Trophoblast cell (in vitro differentiated cells and primary cell): ENCODE measurements around the gene PHETA1.

Experiments
- DNase-seq, 2 donors: peaks; one replicate each; pipeline ENCODE4 v3.0.0-alpha.2; 2016
- H2AFZ ChIP-seq: 2 replicates; pipeline ENCODE4 v1.6.1; 2013; ENCODE audit warnings: low read length, moderate library complexity, mild to moderate bottlenecking; ENCODE audit not compliant: insufficient read depth, poor library complexity
- H2AK5ac ChIP-seq: 2 replicates; pipeline ENCODE4 v1.6.1; 2013; ENCODE audit warnings: mild to moderate bottlenecking, low read length
- H2BK120ac ChIP-seq: 2 replicates; pipeline ENCODE4 v1.6.1; 2013; ENCODE audit warnings: low read length, mild to moderate bottlenecking, moderate library complexity; ENCODE audit not compliant: insufficient read depth, poor library complexity
- H2BK12ac ChIP-seq: 2 replicates; pipeline ENCODE4 v1.6.1; 2013; ENCODE audit warnings: mild to moderate bottlenecking, low read length, moderate library complexity
- H2BK5ac ChIP-seq: 2 replicates; pipeline ENCODE4 v1.6.1; 2013; ENCODE audit warnings: low read length, low read depth, moderate library complexity, mild to moderate bottlenecking; ENCODE audit not compliant: poor library complexity
- H3K14ac ChIP-seq: 2 replicates; pipeline ENCODE4 v1.6.1; 2013; ENCODE audit warnings: mild to moderate bottlenecking, low read length
- H3K18ac ChIP-seq: 2 replicates; pipeline ENCODE4 v1.6.1; 2013; ENCODE audit warnings: mild to moderate bottlenecking, low read length
- H3K23ac ChIP-seq: 2 replicates; pipeline ENCODE4 v1.6.1; 2013; ENCODE audit warnings: low read length
- H3K27ac ChIP-seq: 2 replicates; pipeline ENCODE4 v1.5.1; 2013; ENCODE audit warnings: low read depth, mild to moderate bottlenecking, inconsistent platforms, low read length, moderate library complexity
- H3K27me3 ChIP-seq: 2 replicates; pipeline ENCODE4 v1.6.1; 2013; ENCODE audit warnings: inconsistent platforms, mild to moderate bottlenecking, low read length, moderate library complexity; ENCODE audit not compliant: insufficient read depth
- H3K36me3 ChIP-seq, 2 experiments: 1 replicate in 1 of 2; 2 replicates in 1 of 2; pipeline ENCODE4 v1.6.1; 2013; ENCODE audit warnings: low read length in 2 of 2, mild to moderate bottlenecking in 2 of 2, moderate library complexity in 1 of 2; ENCODE audit not compliant: insufficient read depth in 2 of 2, control insufficient read depth in 1 of 2
- H3K4ac ChIP-seq: 2 replicates; pipeline ENCODE4 v1.6.1; 2013; ENCODE audit warnings: low read depth, mild to moderate bottlenecking, low read length, moderate library complexity
- H3K4me1 ChIP-seq, 2 experiments: 1 replicate in 1 of 2; 2 replicates in 1 of 2; pipeline ENCODE4 v1.6.1; 2013; ENCODE audit warnings: low read length in 2 of 2, mild to moderate bottlenecking in 2 of 2, moderate library complexity in 1 of 2; ENCODE audit not compliant: insufficient read depth in 2 of 2, control insufficient read depth in 1 of 2
- H3K4me2 ChIP-seq: 2 replicates; pipeline ENCODE4 v1.6.1; 2013; ENCODE audit warnings: inconsistent platforms, mild to moderate bottlenecking, low read length, moderate library complexity
- H3K4me3 ChIP-seq: 2 replicates; pipeline ENCODE4 v1.5.1; 2013; ENCODE audit warnings: mild to moderate bottlenecking, low read depth, low read length, inconsistent platforms
- H3K79me1 ChIP-seq: one replicate; pipeline ENCODE4 v1.6.1; 2013; ENCODE audit warnings: low read length
- H3K79me2 ChIP-seq: 2 replicates; pipeline ENCODE4 v1.6.1; 2013; ENCODE audit warnings: low read length, mild to moderate bottlenecking; ENCODE audit not compliant: control insufficient read depth, insufficient read depth, poor library complexity
- H3K9ac ChIP-seq: 2 replicates; pipeline ENCODE4 v1.6.1; 2013; ENCODE audit warnings: mild to moderate bottlenecking, low read length
- H3K9me3 ChIP-seq: 2 replicates; pipeline ENCODE4 v1.6.1; 2013; ENCODE audit warnings: low read depth, mild to moderate bottlenecking, control low read depth, inconsistent platforms, low read length; ENCODE audit not compliant: insufficient read depth
- H4K12ac ChIP-seq: 2 replicates; pipeline ENCODE4 v1.6.1; 2013; ENCODE audit warnings: low read depth, mild to moderate bottlenecking, low read length, moderate library complexity
- H4K8ac ChIP-seq: 2 replicates; pipeline ENCODE4 v1.6.1; 2013; ENCODE audit warnings: low read depth, mild to moderate bottlenecking, low read length, moderate library complexity
- H4K91ac ChIP-seq: one replicate; pipeline ENCODE4 v1.6.1; 2013; ENCODE audit warnings: low read depth, mild to moderate bottlenecking, low read length, moderate library complexity
- whole genome bisulfite sequencing: extraction: QIAGEN DNeasy Blood & Tissue Kit; methylation state at CpG from one replicate; pipeline ENCODE4 v1.1.7; 2013; ENCODE audit warnings: missing lambda C conversion rate; ENCODE audit not compliant: insufficient read length, insufficient coverage; ENCODE audit errors: extremely low coverage; 5-methylcytosine and 5-hydroxymethylcytosine counted together

The PHETA1 gene

DNA sequence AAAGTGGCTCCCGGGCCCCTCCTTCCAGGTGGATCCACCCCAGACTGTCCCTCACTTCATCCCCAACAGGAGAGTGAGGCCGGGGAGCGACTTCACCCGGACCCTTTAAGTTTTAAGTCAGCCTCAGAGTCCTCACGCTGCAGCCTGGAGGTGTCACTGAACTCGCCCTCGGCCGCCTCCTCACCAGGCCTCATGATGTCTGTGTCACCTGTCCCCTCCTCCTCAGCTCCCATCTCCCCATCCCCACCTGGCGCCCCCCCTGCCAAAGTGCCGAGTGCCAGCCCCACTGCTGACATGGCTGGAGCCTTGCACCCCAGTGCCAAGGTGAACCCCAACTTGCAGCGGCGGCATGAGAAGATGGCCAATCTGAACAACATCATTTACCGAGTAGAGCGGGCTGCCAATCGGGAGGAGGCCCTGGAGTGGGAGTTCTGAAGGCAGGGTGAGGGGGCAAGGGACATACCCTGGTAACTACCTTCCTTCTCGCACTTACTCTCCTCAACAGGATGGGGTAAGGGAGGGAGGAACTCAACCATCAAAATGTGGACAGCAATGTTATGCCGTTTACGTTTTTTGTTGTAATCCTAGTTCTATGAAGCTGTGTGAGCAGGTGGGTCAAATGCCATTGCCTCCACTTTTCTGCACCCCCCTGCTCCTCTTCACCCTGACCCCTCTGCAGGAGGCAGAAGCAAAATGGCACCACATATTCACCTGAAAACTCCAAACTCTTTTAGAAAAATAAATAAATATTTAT is 20.8 kb downstream of the PHETA1 start:
- no peaks in the 10 kb centered on the region for H3K36me3 ChIP-seq
- H2AK5ac ChIP-seq: no peak overlapping the region
- no peak overlapping the region for H3K18ac ChIP-seq
- no peak overlapping the region for H3K9ac ChIP-seq
- no peak overlapping the region for H4K91ac ChIP-seq
- H3K4ac ChIP-seq: no peak overlapping the region
- no peak overlapping the region for H4K8ac ChIP-seq
- no peak overlapping the region for H2BK5ac ChIP-seq
- H2AFZ ChIP-seq: no peak overlapping the region
- H2BK120ac ChIP-seq: no peak overlapping the region
- no peaks in the 10 kb centered on the region for H3K27me3 ChIP-seq
- H3K4me3 ChIP-seq: peak overlapping the region; percentile 49
- no peak overlapping the region for H3K27ac ChIP-seq
- WGBS: no CpG with 5 or more reads among the region's 18 CpGs
- no peak overlapping the region for H4K12ac ChIP-seq
- H3K9me3 ChIP-seq: peaks cover 18% of the 10 kb centered on the region
- DNase-seq: no peak
- no peaks in the 10 kb centered on the region for H3K4me1 ChIP-seq
- H3K79me2 ChIP-seq: no peaks in the 10 kb centered on the region
- H3K79me1 ChIP-seq: no peaks in the 10 kb centered on the region
- H3K4me2 ChIP-seq: no peak overlapping the region
- no peak overlapping the region for H3K23ac ChIP-seq
- H2BK12ac ChIP-seq: no peak overlapping the region
- no peak overlapping the region for H3K14ac ChIP-seq

DNA sequence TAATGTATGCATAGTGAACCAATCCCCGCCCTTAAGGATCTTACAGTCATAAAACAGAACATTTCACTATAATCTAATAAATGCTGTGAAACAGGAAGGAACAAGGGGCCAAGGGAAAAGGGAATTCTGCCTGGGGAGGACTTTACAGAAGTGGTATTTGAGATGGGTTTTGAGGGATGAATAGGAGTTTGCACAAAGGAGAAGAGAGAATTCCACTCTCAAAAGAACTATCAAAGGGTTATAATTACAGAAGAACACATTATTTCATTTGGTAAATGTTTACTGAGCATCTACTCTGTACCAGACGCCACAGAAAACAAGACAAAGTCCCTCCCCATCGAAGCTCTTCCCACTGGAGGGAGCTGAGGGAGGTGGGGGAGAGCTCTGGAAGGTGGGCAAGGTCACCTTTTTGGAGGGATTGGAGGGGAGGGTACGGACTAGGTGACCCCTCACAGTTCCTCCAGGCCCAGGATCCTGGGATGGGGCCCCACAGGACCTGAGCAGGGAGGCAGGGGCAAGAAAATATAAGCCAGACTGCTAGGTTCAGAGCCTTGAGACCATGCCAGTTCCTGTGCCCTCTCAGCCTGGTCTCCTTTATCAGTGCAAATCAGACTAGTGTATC is 24.5 kb downstream of the PHETA1 start:
- Histone ChIP-seq H3K9ac (no peak overlapping the region), H4K12ac (no peak overlapping the region), H4K91ac (no peak overlapping the region), H2BK5ac (no peak overlapping the region), H2BK12ac (no peak overlapping the region), H3K4me1 (no peaks in the 10 kb centered on the region), H3K27me3 (no peaks in the 10 kb centered on the region), H3K4ac (no peak overlapping the region), H2AK5ac (no peak overlapping the region), H3K4me3 (no peak overlapping the region), H4K8ac (no peak overlapping the region), H3K4me2 (no peak overlapping the region), H2BK120ac (no peak overlapping the region), H3K9me3 (peaks cover 18% of the 10 kb centered on the region), H3K23ac (no peak overlapping the region), H3K36me3 (no peaks in the 10 kb centered on the region), H2AFZ (no peak overlapping the region), H3K79me2 (no peaks in the 10 kb centered on the region), H3K18ac (no peak overlapping the region), H3K27ac (no peak overlapping the region), H3K14ac (no peak overlapping the region), H3K79me1 (no peaks in the 10 kb centered on the region)
- DNase-seq: no peak
- no CpG with 5 or more reads among the region's 4 CpGs for WGBS

DNA sequence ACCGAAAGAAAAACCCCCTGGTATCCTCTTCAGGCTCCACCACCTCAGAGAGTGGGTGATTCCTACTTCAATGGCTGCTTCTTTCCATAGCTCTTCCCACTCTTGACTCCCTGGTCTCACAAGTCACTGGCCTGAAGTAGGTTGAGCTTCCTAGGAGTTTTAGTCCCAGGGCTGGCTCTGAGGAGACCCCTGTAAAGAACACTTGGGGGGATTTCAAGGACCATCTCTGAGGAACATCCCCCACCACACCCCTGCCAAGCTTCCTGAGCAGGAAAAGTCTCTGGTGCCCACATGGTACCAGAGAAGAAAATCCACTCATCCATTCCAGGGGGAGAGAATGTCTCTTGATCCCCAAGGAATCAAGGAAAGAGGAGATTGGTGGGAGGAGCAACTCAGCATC is 25.7 kb downstream of the PHETA1 start:
- Histone ChIP-seq H3K4ac (no peak overlapping the region), H4K91ac (no peak overlapping the region), H2BK12ac (no peak overlapping the region), H2BK5ac (no peak overlapping the region), H3K4me3 (no peak overlapping the region), H3K18ac (no peak overlapping the region), H3K4me2 (no peak overlapping the region), H2BK120ac (no peak overlapping the region), H4K12ac (no peak overlapping the region), H3K79me2 (no peaks in the 10 kb centered on the region), H3K23ac (no peak overlapping the region), H3K36me3 (no peaks in the 10 kb centered on the region), H3K9ac (no peak overlapping the region), H3K27me3 (no peaks in the 10 kb centered on the region), H2AK5ac (no peak overlapping the region), H3K14ac (no peak overlapping the region), H3K9me3 (peaks cover 10% of the 10 kb centered on the region), H3K4me1 (no peaks in the 10 kb centered on the region), H3K79me1 (no peaks in the 10 kb centered on the region), H3K27ac (no peak overlapping the region), H4K8ac (no peak overlapping the region), H2AFZ (no peak overlapping the region)
- no peak for DNase-seq
- WGBS: no CpG with 5 or more reads among the region's 1 CpG

DNA sequence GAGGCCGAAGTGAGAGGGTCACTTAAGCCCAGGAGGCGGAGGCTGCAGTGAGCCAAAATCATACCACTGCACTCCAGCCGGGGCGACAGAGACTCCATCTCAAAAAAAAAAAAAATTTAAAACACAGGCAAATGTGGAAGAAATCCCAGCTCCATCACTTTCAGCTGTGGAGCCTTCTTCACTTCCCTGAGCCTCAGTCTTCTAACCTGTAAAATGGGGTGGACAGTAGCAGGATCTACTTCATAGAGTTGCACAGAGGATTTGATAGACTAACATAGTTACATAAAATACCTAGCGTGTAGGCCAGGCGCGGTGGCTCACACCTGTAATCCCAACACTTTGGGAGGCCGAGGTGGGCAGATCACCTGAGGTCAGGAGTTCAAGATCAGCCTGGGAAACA is 26.5 kb downstream of the PHETA1 start:
- H3K18ac ChIP-seq: no peak overlapping the region

More for the DNA sequence above, 26.5 kb downstream of the PHETA1 start:
- no peaks in the 10 kb centered on the region for H3K36me3 ChIP-seq
- H3K27ac ChIP-seq: no peak overlapping the region
- H2BK12ac ChIP-seq: no peak overlapping the region
- H3K23ac ChIP-seq: no peak overlapping the region
- H3K79me2 ChIP-seq: no peaks in the 10 kb centered on the region
- no peak overlapping the region for H3K9ac ChIP-seq
- no CpG with 5 or more reads among the region's 8 CpGs for WGBS
- no peaks in the 10 kb centered on the region for H3K79me1 ChIP-seq
- H3K4me3 ChIP-seq: no peak overlapping the region
- no peak for DNase-seq
- H3K9me3 ChIP-seq: peaks cover 2% of the 10 kb centered on the region
- H2BK5ac ChIP-seq: no peak overlapping the region
- H2AFZ ChIP-seq: no peak overlapping the region
- no peak overlapping the region for H4K91ac ChIP-seq
- no peaks in the 10 kb centered on the region for H3K4me1 ChIP-seq
- no peak overlapping the region for H3K14ac ChIP-seq
- H4K12ac ChIP-seq: no peak overlapping the region
- H4K8ac ChIP-seq: no peak overlapping the region
- H3K4ac ChIP-seq: no peak overlapping the region
- H2AK5ac ChIP-seq: no peak overlapping the region
- H3K27me3 ChIP-seq: no peaks in the 10 kb centered on the region
- no peak overlapping the region for H3K4me2 ChIP-seq
- H2BK120ac ChIP-seq: no peak overlapping the region
